HepG2 (cell line): Measurements from ENCODE around the gene CYP2W1. TPM values are rescaled to one million over a fixed set of nuclear protein-coding genes. Genes with fewer than 3 reads are reported as not detected.

Source experiments
- ATAC-seq: fragments of 200-7000 bp; cut with Tn5 transposase; 3 replicates; pipeline ENCODE4 v1.9.1; 2020; ENCODE audit warnings: mild to moderate bottlenecking, moderate library complexity
- BruUV-seq: library from RNA; stranded (reverse); fragments of 400-500 nt; replicated peaks from 2 replicates; lab custom pipeline; 2021; lab: Mats Ljungman, UMichigan
- CTCF ChIA-PET: fragments of 300-600 bp; formaldehyde crosslinking; extraction: SDS; loops from one replicate; lab custom pipeline; 2021; ENCODE audit warnings: low total read pairs, inconsistent platforms, low intra/inter-chr PET ratio; lab: Yijun Ruan, JAX
- POLR2A ChIA-PET: fragments of 350-600 bp; sonication (Branson Sonifier 250); formaldehyde crosslinking; loops from one replicate; lab custom pipeline; 2020; ENCODE audit warnings: antibody characterized with exemption, inconsistent platforms; lab: Yijun Ruan, JAX
- DNase-seq: peaks from one replicate; pipeline ENCODE4 v3.0.0-alpha.2; 2015; ENCODE audit warnings: low spot score
- FAIRE-seq: peaks from 3 replicates; lab custom pipeline; 2011; peaks lifted over from hg19 to GRCh38; lab: Jason Lieb, UNC
- H2AFZ ChIP-seq: one replicate; pipeline ENCODE4 v1.6.1; 2011; ENCODE audit warnings: low read length, inconsistent platforms
- H3K27ac ChIP-seq: fragments of 300-600 bp; 3 replicates; pipeline ENCODE4 v1.8.0; 2011; ENCODE audit warnings: mixed run types, mild to moderate bottlenecking, mixed read lengths, low read length, inconsistent platforms; ENCODE audit not compliant: insufficient read depth; ENCODE audit errors: extremely low read length
- H3K27me3 ChIP-seq, 2 experiments: fragments of 200-600 bp in 1 of 2; 2 replicates in 1 of 2; 3 replicates in 1 of 2; pipeline versions ENCODE4 v1.6.0 to v1.8.0; 2011; ENCODE audit warnings: low read length in 2 of 2, mild to moderate bottlenecking in 2 of 2, moderate library complexity in 2 of 2, inconsistent platforms in 1 of 2; ENCODE audit not compliant: insufficient read depth in 2 of 2, control insufficient read depth in 1 of 2
- H3K36me3 ChIP-seq, 2 experiments: fragments of 200-600 bp in 1 of 2; replicated peaks in 1 of 2; 2 replicates in 1 of 2; 3 replicates in 1 of 2; pipeline versions ENCODE4 v1.5.1 to v1.8.0; 2011; ENCODE audit warnings: low read length in 2 of 2, inconsistent platforms in 1 of 2; ENCODE audit not compliant: insufficient read depth in 2 of 2, control insufficient read depth in 1 of 2
- H3K4me1 ChIP-seq: 2 replicates; pipeline ENCODE4 v1.5.1; 2012; ENCODE audit warnings: low read length, inconsistent platforms; ENCODE audit not compliant: insufficient read depth
- H3K4me2 ChIP-seq: 2 replicates; pipeline ENCODE4 v1.6.0; 2011; ENCODE audit warnings: low read depth, low read length, inconsistent platforms
- H3K4me3 ChIP-seq, 3 experiments: fragments of 200-600 bp in 1 of 3; sonication (generic), shearing (Covaris generic) in 1 of 3; replicated peaks in 1 of 3; 2 replicates each; pipeline ENCODE4 v1.5.1; 2011 to 2016; ENCODE audit warnings: low read length in 3 of 3, inconsistent platforms in 2 of 3, low read depth in 2 of 3, mild to moderate bottlenecking in 2 of 3, control low read depth in 1 of 3, mixed read lengths in 1 of 3; ENCODE audit not compliant: insufficient read depth in 1 of 3
- H3K79me2 ChIP-seq: one replicate; pipeline ENCODE4 v1.6.1; 2011; ENCODE audit warnings: low read length, inconsistent platforms; ENCODE audit not compliant: insufficient read depth
- H3K9ac ChIP-seq: 2 replicates; pipeline ENCODE4 v1.6.0; 2011; ENCODE audit warnings: mild to moderate bottlenecking, low read depth, low read length, inconsistent platforms; ENCODE audit not compliant: insufficient read depth
- H3K9me3 ChIP-seq: 2 replicates; pipeline ENCODE4 v1.5.1; 2012; ENCODE audit warnings: mild to moderate bottlenecking, low read length
- H4K20me1 ChIP-seq: 2 replicates; pipeline ENCODE4 v1.6.0; 2011; ENCODE audit warnings: inconsistent platforms, mild to moderate bottlenecking, low read length, moderate library complexity; ENCODE audit not compliant: insufficient read depth
- ATF2 ChIP-seq: sonication (generic); formaldehyde crosslinking; IDR thresholded peaks from 2 replicates; pipeline ENCODE4 v1.4.0; 2020; ENCODE audit warnings: missing genetic modification reagents
- GFI1 ChIP-seq: sonication (generic); formaldehyde crosslinking; IDR thresholded peaks from 2 replicates; pipeline ENCODE4 v1.5.0; 2020; ENCODE audit warnings: missing genetic modification reagents, mild to moderate bottlenecking, borderline replicate concordance
- HNF4A ChIP-seq: sonication (generic); formaldehyde crosslinking; IDR thresholded peaks from 2 replicates; pipeline ENCODE4 v1.4.0; 2020; ENCODE audit warnings: missing genetic modification reagents
- KAT8 ChIP-seq: IDR thresholded peaks from 2 replicates; pipeline ENCODE4 v1.6.1; 2016; ENCODE audit warnings: missing genetic modification reagents, missing compliant biosample characterization
- KLF12 ChIP-seq: sonication (generic); formaldehyde crosslinking; IDR thresholded peaks from 2 replicates; pipeline ENCODE4 v1.4.0; 2020; ENCODE audit warnings: missing genetic modification reagents, borderline replicate concordance
- MAFK ChIP-seq, 2 experiments: IDR thresholded peaks in 1 of 2; conservative IDR thresholded peaks in 1 of 2; 2 replicates each; pipeline ENCODE4 v1.6.1; 2011; ENCODE audit warnings: improper control_type of control experiment in 2 of 2, low read length in 2 of 2
- NCOA2 ChIP-seq: sonication (generic); formaldehyde crosslinking; IDR thresholded peaks from 2 replicates; pipeline ENCODE4 v1.8.0; 2022; ENCODE audit warnings: inconsistent platforms
- PAXIP1 ChIP-seq: sonication (generic); formaldehyde crosslinking; conservative IDR thresholded peaks from 2 replicates; pipeline ENCODE4 v1.4.0; 2020; ENCODE audit warnings: mild to moderate bottlenecking, missing genetic modification reagents, moderate library complexity
- RCOR2 ChIP-seq: IDR thresholded peaks from 2 replicates; pipeline ENCODE4 v1.6.1; 2016; ENCODE audit warnings: missing biosample characterization, missing genetic modification reagents
- TMF1 ChIP-seq: sonication (generic); formaldehyde crosslinking; IDR thresholded peaks from 2 replicates; pipeline ENCODE4 v1.8.1; 2022; ENCODE audit warnings: low read depth, missing genetic modification reagents
- YY1 ChIP-seq: IDR thresholded peaks from 2 replicates; pipeline ENCODE4 v1.6.1; 2011; ENCODE audit warnings: low read length, low read depth, moderate library complexity, mild to moderate bottlenecking; ENCODE audit not compliant: insufficient read depth, insufficient replicate concordance
- ZBTB25 ChIP-seq: IDR thresholded peaks from 2 replicates; pipeline ENCODE4 v1.6.1; 2018; ENCODE audit warnings: missing genetic modification reagents
- ZFX ChIP-seq: sonication (generic); formaldehyde crosslinking; IDR thresholded peaks from 2 replicates; pipeline ENCODE4 v1.4.0; 2020; ENCODE audit warnings: mild to moderate bottlenecking, low read depth, missing genetic modification reagents, moderate library complexity
- WGBS: methylation state at CpG from one replicate; pipeline ENCODE4 v1.1.6; 2017; ENCODE audit warnings: low lambda C conversion rate; 5-methylcytosine and 5-hydroxymethylcytosine counted together
- in situ Hi-C: cut with HindIII; loops from 2 replicates; pipeline ENCODE4 v1.10.0; 2017; ENCODE audit warnings: low pct_unique_long_range_greater_than_20kb; ENCODE audit not compliant: extremely low pct_ligation_motif_present
- intact Hi-C: fragments of 100-400 bp; cut with micrococcal nuclease; formaldehyde crosslinking; loops from one replicate; pipeline ENCODE4 v1.10.0; 2022; ENCODE audit not compliant: unreplicated experiment
- polyA plus RNA-seq, 8 experiments: library from polyadenylated mRNA; depleted of rRNA in 3 of 8; stranded (reverse) in 7 of 8; unstranded in 1 of 8; fragments of >200 nt; fragmentation: Illumina TruSeq in 4 of 8; extraction: Trizol in 4 of 8; gene quantifications; 2 replicates each; pipeline versions ENCODE4 v1.2.1 to v1.2.3, GENCODE V29; 2011 to 2016; ENCODE audit warnings: low read depth in 4 of 8, missing spikeins in 1 of 8, mixed read lengths in 1 of 8; ENCODE audit not compliant: insufficient read depth in 1 of 8
- total RNA-seq, 5 experiments: library from RNA; depleted of rRNA; stranded (reverse); fragments of >200 nt; fragmentation: Illumina TruSeq; extraction: Trizol; gene quantifications; 2 replicates each; pipeline ENCODE4 v1.2.3, GENCODE V29; 2016; ENCODE audit warnings: low read depth in 1 of 5
- TF ChIP-seq, protein P1 (sequence below): sonication (generic); formaldehyde crosslinking; conservative IDR thresholded peaks from 2 replicates; pipeline ENCODE4 v1.4.0; 2020; ENCODE audit warnings: missing genetic modification reagents

Gene CYP2W1
- total and polyA plus RNA-seq, 2 of the 13 experiments (the other 11 are each of a cell fraction or from before 2014, with no cell fraction given) = 19.5 to 31.7 TPM

DNA sequence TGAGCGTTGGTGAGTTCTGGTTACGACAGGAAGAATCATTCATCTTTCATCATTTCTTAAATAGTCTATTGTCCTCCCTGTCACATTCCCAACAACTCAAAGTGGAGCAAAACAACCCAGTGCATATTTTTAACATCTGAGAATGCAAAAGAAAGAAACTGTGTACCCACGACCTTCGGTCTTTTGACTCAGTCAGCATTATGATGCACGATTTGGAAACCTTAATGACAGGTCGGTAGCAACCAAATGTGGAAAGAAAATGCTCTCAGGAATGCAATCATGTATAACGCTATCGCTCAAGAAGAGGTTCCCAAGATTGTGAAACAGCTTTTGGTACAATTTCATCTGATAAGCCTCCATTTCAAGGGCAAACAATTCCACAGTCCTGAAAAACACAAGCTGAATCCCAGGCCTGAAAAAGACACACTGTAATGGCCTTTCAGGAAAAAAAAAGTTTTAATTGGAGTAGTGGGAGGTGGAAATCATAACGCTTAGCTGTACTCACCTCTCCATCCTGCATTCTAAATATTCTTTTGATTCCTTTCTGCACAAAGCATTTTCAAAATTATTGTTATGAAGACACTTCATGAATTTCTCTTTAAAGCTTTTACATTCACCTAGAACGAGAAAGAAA lies 10.2 kb upstream of the CYP2W1 start:
- in situ Hi-C loops (no loop called here), intact Hi-C loops (no loop called here)
- peaks cover 7% of the 10 kb centered on the region; the same call in 1 of the 2 replicates for H4K20me1 ChIP-seq
- 9% methylated on average over 10 of the region's 10 CpGs for WGBS
- peak; percentile 91 for DNase-seq
- peak overlapping the region; percentile 97 for H3K9ac ChIP-seq
- FAIRE-seq = peak; percentile 92
- peaks cover 49% of the 10 kb centered on the region for H3K4me1 ChIP-seq
- H3K4me2 ChIP-seq = peak overlapping the region; percentile 93
- ATAC-seq = no peak
- peaks cover 66% of the 10 kb centered on the region for H3K79me2 ChIP-seq
- no peak overlapping the region for H2AFZ ChIP-seq
- peak overlapping the region; percentile 100 for H3K27ac ChIP-seq
- peaks cover 17 to 34% of the 10 kb centered on the region in 2 experiments for H3K36me3 ChIP-seq
- H3K4me3 ChIP-seq = peak overlapping the region; percentile 35 to 98 (median 44); a peak in 4 of 6 replicates
- POLR2A ChIA-PET = interaction anchor here (0.9 to 8.6 kb wide), 11 partner anchors 7 to 197 kb away, joined by 3 to 292 read pairs (median 9); partner anchors contain the start of gene CYP2W1
- BruUV-seq = TSS peak; percentile 42
- no peaks in the 10 kb centered on the region for H3K9me3 ChIP-seq
- CTCF ChIA-PET = no interaction called here
- H3K27me3 ChIP-seq = no peaks in the 10 kb centered on the region; a peak in 1 of 5 replicates
- TF ChIP-seq, protein P1, sequence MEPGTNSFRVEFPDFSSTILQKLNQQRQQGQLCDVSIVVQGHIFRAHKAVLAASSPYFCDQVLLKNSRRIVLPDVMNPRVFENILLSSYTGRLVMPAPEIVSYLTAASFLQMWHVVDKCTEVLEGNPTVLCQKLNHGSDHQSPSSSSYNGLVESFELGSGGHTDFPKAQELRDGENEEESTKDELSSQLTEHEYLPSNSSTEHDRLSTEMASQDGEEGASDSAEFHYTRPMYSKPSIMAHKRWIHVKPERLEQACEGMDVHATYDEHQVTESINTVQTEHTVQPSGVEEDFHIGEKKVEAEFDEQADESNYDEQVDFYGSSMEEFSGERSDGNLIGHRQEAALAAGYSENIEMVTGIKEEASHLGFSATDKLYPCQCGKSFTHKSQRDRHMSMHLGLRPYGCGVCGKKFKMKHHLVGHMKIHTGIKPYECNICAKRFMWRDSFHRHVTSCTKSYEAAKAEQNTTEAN (CRISPR knock-in tag) = no peak
- TF ChIP-seq GFI1 (CRISPR knock-in tag) (0 out of 2 replicates have a peak, but pooled peaks have one; percentile 22), RCOR2 (CRISPR knock-in tag) (peak; percentile 48; the same call in 1 of the 2 replicates), YY1 (no peak), MAFK (conservative IDR thresholded peaks at IDR 0.05 in 1 of 2, IDR thresholded peaks at IDR 0.05 in 1 of 2; ENCODE audit: low read length in 2 of 2) (peak; percentile 95 to 98), NCOA2 (CRISPR knock-in tag) (peak; percentile 69), KAT8 (CRISPR knock-in tag) (peak; percentile 55; the same call in 1 of the 2 replicates), HNF4A (CRISPR knock-in tag) (peak; percentile 83), ZFX (CRISPR knock-in tag) (no peak), ZBTB25 (peak; percentile 36; the same call in 1 of the 2 replicates), TMF1 (CRISPR knock-in tag) (no peak), ATF2 (CRISPR knock-in tag) (no peak), KLF12 (CRISPR knock-in tag) (no peak), PAXIP1 (CRISPR knock-in tag) (peak; percentile 62; the same call in 1 of the 2 replicates)
